GM12865 (cell line): ENCODE results near the gene SLC10A3.

Source experiments
- DNase-seq: peaks from one replicate; pipeline ENCODE4 v3.0.0; 2010; ENCODE audit warnings: low read depth
- H3K4me3 ChIP-seq: 2 replicates; pipeline ENCODE4 v1.5.1; 2011; ENCODE audit warnings: mild to moderate bottlenecking, low read depth, low read length, control low read depth
- CTCF ChIP-seq: IDR thresholded peaks from 2 replicates; pipeline ENCODE4 v1.5.1; 2011; ENCODE audit warnings: low read length, control low read depth, low read depth, inconsistent platforms; ENCODE audit not compliant: insufficient read depth; ENCODE audit errors: missing control alignments

SLC10A3 gene

GRCh38 chrX:154490414-154491083 lies at the start of gene SLC10A3:
Gene SLC10A3 (minus strand): TSS chrX:154490629. CDS start chrX:154488940, 1,689 bp downstream.
- no peak for TF ChIP-seq CTCF
- peak; percentile 96 for DNase-seq
- peak within 1 kb of the TSS; percentile 83 for H3K4me3 ChIP-seq

- no peak for DNase-seq
- H3K4me3 ChIP-seq, result no peak overlapping the region
- TF ChIP-seq CTCF, result no peak
Measured at GRCh38 chrX:154539077-154539476, 48.6 kb upstream of the SLC10A3 start.

- DNase-seq, result no peak
- no peak overlapping the region for H3K4me3 ChIP-seq
- TF ChIP-seq CTCF, result no peak
Measured at GRCh38 chrX:154535892-154536291, 45.5 kb upstream of the SLC10A3 start.

- peak; percentile 89 for DNase-seq
- H3K4me3 ChIP-seq, result no peak overlapping the region
- peak; percentile 95 for TF ChIP-seq CTCF
Measured at GRCh38 chrX:154534526-154535322, 44.3 kb upstream of the SLC10A3 start.

- TF ChIP-seq CTCF, result no peak
- no peak for DNase-seq
- H3K4me3 ChIP-seq, result no peak overlapping the region
Measured at GRCh38 chrX:154532690-154533089, 42.3 kb upstream of the SLC10A3 start.

GRCh38 chrX:154531626-154532025 lies 41.2 kb upstream of the SLC10A3 start:
- no peak for TF ChIP-seq CTCF
- DNase-seq, result no peak

More at GRCh38 chrX:154531626-154532025, 41.2 kb upstream of the SLC10A3 start:
- H3K4me3 ChIP-seq, result no peak overlapping the region
